HG03565 (cell line): ENCODE measurements around the gene RABAC1.

Source experiments
- ATAC-seq: cut with Tn5 transposase; IDR thresholded peaks from one replicate; pipeline ENCODE4 v1.9.1; 2021; ENCODE audit warnings: mild to moderate bottlenecking, moderate library complexity; ENCODE audit not compliant: unreplicated experiment

Gene RABAC1

GRCh38 chr19:41929536-41930071 is 29.5 kb downstream of the RABAC1 start:
- ATAC-seq: no peak

- ATAC-seq: no peak
Observed at GRCh38 chr19:41928754-41929535, 30.2 kb downstream of the RABAC1 start.

GRCh38 chr19:41928221-41928683 is 30.9 kb downstream of the RABAC1 start, which contains the start of gene ERFL:
Gene ERFL, minus strand, starts transcription at chr19:41928449. Its CDS starts 15,530 bp downstream, at chr19:41912919.
- ATAC-seq: no peak

- no peak for ATAC-seq
Observed at GRCh38 chr19:41927497-41928192, 31.5 kb downstream of the RABAC1 start.

- no peak for ATAC-seq
Observed at GRCh38 chr19:41926763-41927496, 32.2 kb downstream of the RABAC1 start.

- no peak for ATAC-seq
Observed at GRCh38 chr19:41926028-41926762, 32.9 kb downstream of the RABAC1 start.

GRCh38 chr19:41925208-41926003 is 33.7 kb downstream of the RABAC1 start:
- ATAC-seq: no peak

GRCh38 chr19:41924151-41925145 is 34.7 kb downstream of the RABAC1 start:
- ATAC-seq: no peak

GRCh38 chr19:41923045-41923788 is 35.9 kb downstream of the RABAC1 start:
- no peak for ATAC-seq

- no peak for ATAC-seq
Observed at GRCh38 chr19:41922585-41922984, 36.5 kb downstream of the RABAC1 start.

- no peak for ATAC-seq
Observed at GRCh38 chr19:41921577-41922576, 37.2 kb downstream of the RABAC1 start.

GRCh38 chr19:41920882-41921576 is 38.1 kb downstream of the RABAC1 start:
- no peak for ATAC-seq

- ATAC-seq: no peak
Observed at GRCh38 chr19:41919948-41920712, 39.0 kb downstream of the RABAC1 start.

GRCh38 chr19:41918653-41919244 is 40.4 kb downstream of the RABAC1 start:
- ATAC-seq: no peak

GRCh38 chr19:41918095-41918494 is 41.0 kb downstream of the RABAC1 start:
- ATAC-seq: no peak
